ENCODE data around the gene DPPA4.

DPPA4 gene

DNA sequence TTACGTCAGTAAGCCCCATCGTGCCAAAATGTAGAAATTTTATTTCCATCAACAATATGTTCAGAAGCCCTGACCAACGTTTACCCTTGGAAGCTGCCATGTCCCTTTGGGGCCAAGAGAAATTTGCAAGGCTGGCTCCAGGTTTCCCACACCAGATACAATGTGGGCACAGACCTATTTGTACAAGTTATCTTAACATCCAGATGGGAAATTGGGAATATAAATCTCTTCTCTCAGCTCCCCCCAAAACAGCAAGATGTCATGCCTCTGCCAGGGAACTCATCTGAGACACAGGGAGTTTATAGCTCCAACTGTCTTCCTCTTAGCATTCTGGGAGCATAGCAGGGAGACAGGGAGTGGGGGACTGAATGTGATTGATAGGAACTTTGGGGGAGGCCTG, 11.7 kb downstream of the DPPA4 start:
- TF ChIP-seq, protein P1, sequence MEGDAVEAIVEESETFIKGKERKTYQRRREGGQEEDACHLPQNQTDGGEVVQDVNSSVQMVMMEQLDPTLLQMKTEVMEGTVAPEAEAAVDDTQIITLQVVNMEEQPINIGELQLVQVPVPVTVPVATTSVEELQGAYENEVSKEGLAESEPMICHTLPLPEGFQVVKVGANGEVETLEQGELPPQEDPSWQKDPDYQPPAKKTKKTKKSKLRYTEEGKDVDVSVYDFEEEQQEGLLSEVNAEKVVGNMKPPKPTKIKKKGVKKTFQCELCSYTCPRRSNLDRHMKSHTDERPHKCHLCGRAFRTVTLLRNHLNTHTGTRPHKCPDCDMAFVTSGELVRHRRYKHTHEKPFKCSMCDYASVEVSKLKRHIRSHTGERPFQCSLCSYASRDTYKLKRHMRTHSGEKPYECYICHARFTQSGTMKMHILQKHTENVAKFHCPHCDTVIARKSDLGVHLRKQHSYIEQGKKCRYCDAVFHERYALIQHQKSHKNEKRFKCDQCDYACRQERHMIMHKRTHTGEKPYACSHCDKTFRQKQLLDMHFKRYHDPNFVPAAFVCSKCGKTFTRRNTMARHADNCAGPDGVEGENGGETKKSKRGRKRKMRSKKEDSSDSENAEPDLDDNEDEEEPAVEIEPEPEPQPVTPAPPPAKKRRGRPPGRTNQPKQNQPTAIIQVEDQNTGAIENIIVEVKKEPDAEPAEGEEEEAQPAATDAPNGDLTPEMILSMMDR (conservative IDR thresholded peaks at IDR 0.05; ENCODE audit: low read depth, low read length): no peak
- DNase-seq (ENCODE audit: low read depth): no peak
- no peak overlapping the region for H3K4me3 ChIP-seq (ENCODE audit: low read length)

DNA sequence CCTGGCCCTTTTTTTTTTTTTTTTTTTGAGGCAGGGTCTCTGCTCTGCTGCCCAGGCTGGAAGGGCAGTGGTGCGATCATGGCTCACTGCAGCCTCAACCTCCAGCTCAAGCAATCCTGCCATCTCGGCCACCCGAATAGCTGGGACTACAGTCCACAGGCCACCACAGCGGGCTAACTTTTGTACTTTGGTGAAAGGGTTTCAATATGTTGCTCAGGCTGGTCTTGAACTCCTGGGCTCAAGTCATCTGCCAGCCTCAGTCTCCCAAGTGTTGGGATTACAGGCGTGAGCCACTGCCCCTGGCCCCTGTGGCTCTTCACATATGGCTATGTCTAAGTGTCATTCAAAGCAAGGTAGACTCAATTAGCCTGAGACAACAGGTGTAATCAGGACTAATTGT, 12.2 kb downstream of the DPPA4 start:
- no peak for DNase-seq (ENCODE audit: low read depth)
- TF ChIP-seq, protein P1 (conservative IDR thresholded peaks at IDR 0.05; ENCODE audit: low read depth, low read length): no peak
- H3K4me3 ChIP-seq (ENCODE audit: low read length): no peak overlapping the region

DNA sequence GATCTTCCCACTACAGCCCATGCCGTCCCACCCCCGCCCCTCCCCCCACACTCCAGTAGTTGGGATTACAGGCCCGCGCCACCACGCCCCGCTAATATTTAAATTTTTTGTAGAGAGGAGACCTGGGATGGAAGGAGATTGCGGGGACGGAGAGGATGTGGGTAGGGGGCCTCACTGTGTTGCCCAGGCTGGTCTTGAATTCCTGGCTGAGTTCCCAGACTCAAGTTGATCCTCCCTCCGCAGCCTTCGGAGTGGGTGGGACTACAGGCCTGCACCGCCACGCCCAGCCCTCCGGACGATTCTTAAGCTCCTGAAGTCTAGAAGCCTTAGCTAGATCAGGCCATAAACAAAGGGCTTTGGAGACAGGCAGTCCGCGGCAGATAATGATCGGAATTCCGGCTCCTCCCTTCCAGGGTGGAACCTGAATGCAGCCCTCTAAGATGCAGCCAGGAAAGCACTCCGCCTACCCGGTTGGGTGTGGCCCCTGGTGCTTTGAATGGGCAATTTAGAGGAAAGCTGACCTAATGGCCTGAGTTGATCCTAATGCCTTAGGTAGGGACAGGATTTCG, 21.1 kb downstream of the DPPA4 start, which contains the start of gene DPPA2:
Gene DPPA2 (minus strand): TSS at position 356 of the 569 bp plus-strand sequence. CDS start 1,975 bp downstream, outside the sequence.
- H3K4me3 ChIP-seq (ENCODE audit: low read length): no peak within 1 kb of the TSS
- TF ChIP-seq, protein P1 (conservative IDR thresholded peaks at IDR 0.05; ENCODE audit: low read depth, low read length): no peak
- no peak for DNase-seq (ENCODE audit: low read depth)

DNA sequence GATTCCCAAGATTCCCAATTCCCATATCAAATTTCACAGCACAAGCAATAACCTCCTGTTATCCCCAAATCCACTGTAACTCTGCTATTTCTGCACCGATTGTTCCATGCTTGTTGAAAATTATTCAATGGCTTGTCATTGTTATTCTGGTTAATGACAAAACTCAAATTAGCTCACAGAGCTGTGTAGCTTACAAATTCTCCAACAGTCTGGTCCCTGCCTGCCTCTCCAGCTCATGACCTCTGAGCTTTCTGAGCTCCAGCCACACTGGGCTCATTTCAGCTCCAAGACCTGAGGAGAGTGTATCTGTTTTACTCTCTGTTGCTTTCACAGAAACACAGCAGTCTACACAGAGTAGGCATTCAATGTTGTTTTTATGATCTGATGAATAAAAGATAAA, 24.3 kb downstream of the DPPA4 start:
- TF ChIP-seq, protein P1 (conservative IDR thresholded peaks at IDR 0.05; ENCODE audit: low read depth, low read length): no peak
- no peak overlapping the region for H3K4me3 ChIP-seq (ENCODE audit: low read length)
- no peak for DNase-seq (ENCODE audit: low read depth)

DNA sequence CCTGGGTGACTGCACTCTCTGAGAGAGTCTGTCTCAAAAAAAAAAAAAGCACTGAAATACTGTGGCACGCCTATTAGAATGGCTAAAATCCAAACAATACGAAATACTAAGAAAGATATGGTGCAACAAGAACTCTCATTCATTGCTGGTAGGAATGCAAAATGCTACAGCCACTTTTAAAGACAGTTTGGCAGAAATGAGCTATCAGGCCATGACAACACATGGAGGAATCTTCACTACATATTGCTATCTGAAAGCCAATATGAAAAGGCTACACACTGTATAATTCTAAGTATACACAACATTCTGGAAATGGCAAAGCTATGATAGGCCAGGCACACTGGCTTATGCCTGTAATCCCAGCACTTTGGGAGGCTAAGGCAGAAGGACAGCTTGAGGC, 39.9 kb downstream of the DPPA4 start:
- TF ChIP-seq, protein P1 (conservative IDR thresholded peaks at IDR 0.05; ENCODE audit: low read depth, low read length): no peak
- DNase-seq (ENCODE audit: low read depth): no peak

DNA sequence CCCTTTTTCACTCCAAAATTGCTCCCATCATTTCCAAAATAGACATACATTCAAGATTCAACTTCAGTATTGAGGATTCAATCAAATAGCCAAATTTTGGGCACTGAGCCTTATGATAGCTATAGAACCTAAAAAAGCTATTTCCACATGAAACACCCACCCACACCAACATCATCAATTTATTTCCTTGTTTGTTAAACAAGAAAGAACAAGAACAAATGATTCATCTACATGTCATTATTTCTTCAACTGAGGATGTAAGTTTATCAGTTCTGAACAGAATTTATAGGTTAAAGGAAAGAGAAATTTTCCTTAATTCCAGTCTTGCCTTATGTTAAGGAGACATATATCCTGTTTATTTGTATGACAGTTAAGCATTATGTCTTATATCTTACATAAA, 53.3 kb downstream of the DPPA4 start:
- TF ChIP-seq, protein P1 (conservative IDR thresholded peaks at IDR 0.05; ENCODE audit: low read depth, low read length): no peak
- DNase-seq (ENCODE audit: low read depth): no peak
- no peak overlapping the region for H3K4me3 ChIP-seq (ENCODE audit: low read length)

More for the DNA sequence above, 39.9 kb downstream of the DPPA4 start:
- no peak overlapping the region for H3K4me3 ChIP-seq (ENCODE audit: low read length)

DNA sequence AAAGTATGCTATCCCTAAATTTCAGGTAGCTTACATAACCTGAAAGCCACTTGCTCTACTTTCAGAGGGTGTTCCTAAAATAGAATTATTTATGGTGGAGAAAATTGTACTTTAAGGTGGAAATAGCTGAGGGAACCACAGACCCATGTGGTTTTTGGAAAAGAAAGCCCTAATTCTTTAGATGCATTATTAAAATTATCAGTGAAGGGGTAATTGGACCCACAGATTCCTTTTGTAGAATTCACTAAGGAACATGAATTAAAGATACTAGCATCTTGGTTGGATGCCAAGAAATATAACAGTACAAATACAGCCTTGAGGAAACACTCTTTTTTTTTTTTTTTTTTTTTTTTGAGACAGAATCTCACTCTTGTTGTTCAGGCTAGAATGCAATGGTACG, 58.8 kb downstream of the DPPA4 start:
- no peak for DNase-seq (ENCODE audit: low read depth)

More for the DNA sequence above, 58.8 kb downstream of the DPPA4 start:
- TF ChIP-seq, protein P1 (conservative IDR thresholded peaks at IDR 0.05; ENCODE audit: low read depth, low read length): no peak
- no peak overlapping the region for H3K4me3 ChIP-seq (ENCODE audit: low read length)

Measured in retinal pigment epithelial cell (primary cell).